HEK293 (cell line): Measurements from ENCODE around the gene KCNK17.

ENCODE experiments used
- CTCF ChIA-PET: fragments of 350-600 bp; formaldehyde crosslinking; extraction: SDS; loops from one replicate; lab custom pipeline; 2021; ENCODE audit warnings: antibody characterized with exemption; lab: Yijun Ruan, JAX
- POLR2A ChIA-PET: fragments of 300-600 bp; formaldehyde crosslinking; extraction: SDS; loops from one replicate; lab custom pipeline; 2020; ENCODE audit warnings: antibody characterized with exemption, inconsistent platforms; lab: Yijun Ruan, JAX
- H3K27ac ChIP-seq: fragments of 200-500 bp; sonication (Bioruptor generic); 2 replicates; pipeline ENCODE4 v1.5.1; 2014; ENCODE audit warnings: low read depth, low read length, control low read depth, inconsistent platforms; ENCODE audit errors: extremely low read depth
- H3K36me3 ChIP-seq, 2 experiments: fragments of 200-500 bp in 1 of 2; sonication (Bioruptor generic) in 1 of 2; 1 replicate in 1 of 2; 2 replicates in 1 of 2; pipeline ENCODE4 v1.5.1; 2014 to 2017; ENCODE audit warnings: inconsistent platforms in 2 of 2, low read length in 2 of 2; ENCODE audit not compliant: control insufficient read depth in 2 of 2, insufficient read depth in 1 of 2
- H3K4me1 ChIP-seq: fragments of 200-500 bp; sonication (Bioruptor generic); 2 replicates; pipeline ENCODE4 v1.5.1; 2014; ENCODE audit warnings: mild to moderate bottlenecking, low read length, inconsistent platforms; ENCODE audit not compliant: control insufficient read depth, insufficient read depth
- H3K4me3 ChIP-seq: 2 replicates; pipeline ENCODE4 v1.5.1; 2011; ENCODE audit warnings: low read depth, mild to moderate bottlenecking, control low read depth, low read length, moderate library complexity
- H3K9me3 ChIP-seq: fragments of 200-500 bp; sonication (Bioruptor generic); 2 replicates; pipeline ENCODE4 v1.5.1; 2014; ENCODE audit warnings: low read depth, low read length, inconsistent platforms; ENCODE audit not compliant: control insufficient read depth, insufficient read depth
- ATF2 ChIP-seq: fragments of 450-650 bp; formaldehyde crosslinking; IDR thresholded peaks from 2 replicates; pipeline ENCODE4 v1.5.1; 2016; ENCODE audit warnings: missing biosample characterization, missing genetic modification characterization, low read depth
- GFI1B ChIP-seq: fragments of 450-650 bp; formaldehyde crosslinking; IDR thresholded peaks from 2 replicates; pipeline ENCODE4 v1.5.1; 2016; ENCODE audit warnings: missing biosample characterization, missing genetic modification characterization
- GLIS1 ChIP-seq: fragments of 450-650 bp; formaldehyde crosslinking; IDR thresholded peaks from 2 replicates; pipeline ENCODE4 v1.5.1; 2016; ENCODE audit warnings: missing biosample characterization, missing genetic modification characterization
- KLF9 ChIP-seq: fragments of 450-650 bp; formaldehyde crosslinking; IDR thresholded peaks from 2 replicates; pipeline ENCODE4 v1.5.1; 2016; ENCODE audit warnings: missing biosample characterization, missing genetic modification characterization, low read depth
- REPIN1 ChIP-seq: fragments of 450-650 bp; formaldehyde crosslinking; IDR thresholded peaks from 2 replicates; pipeline ENCODE4 v1.5.1; 2017; ENCODE audit warnings: missing biosample characterization, missing genetic modification characterization, low read depth
- SCRT2 ChIP-seq: fragments of 450-650 bp; formaldehyde crosslinking; IDR thresholded peaks from 2 replicates; pipeline ENCODE4 v1.5.1; 2016; ENCODE audit warnings: missing biosample characterization, missing genetic modification characterization
- SETDB1 ChIP-seq: IDR thresholded peaks from one replicate; pipeline ENCODE4 v1.6.1; 2017; ENCODE audit warnings: mild to moderate bottlenecking, low read length, moderate library complexity, mixed read lengths; ENCODE audit not compliant: insufficient read length
- ZIC2 ChIP-seq: fragments of 450-650 bp; formaldehyde crosslinking; IDR thresholded peaks from 2 replicates; pipeline ENCODE4 v1.5.1; 2016; ENCODE audit warnings: missing biosample characterization, missing genetic modification characterization
- ZNF280C ChIP-seq: fragments of 450-650 bp; formaldehyde crosslinking; IDR thresholded peaks from 2 replicates; pipeline ENCODE4 v1.5.1; 2016; ENCODE audit warnings: missing biosample characterization, missing genetic modification characterization
- ZNF341 ChIP-seq: fragments of 450-650 bp; formaldehyde crosslinking; IDR thresholded peaks from 2 replicates; pipeline ENCODE4; 2016; ENCODE audit warnings: low read depth, missing biosample characterization, missing genetic modification characterization
- ZNF354C ChIP-seq: fragments of 450-650 bp; formaldehyde crosslinking; IDR thresholded peaks from 2 replicates; pipeline ENCODE4 v1.5.1; 2016; ENCODE audit warnings: missing biosample characterization, missing genetic modification characterization, low read depth, borderline replicate concordance
- ZNF549 ChIP-seq: fragments of 450-650 bp; IDR thresholded peaks from 2 replicates; pipeline ENCODE4 v1.5.1; 2018; ENCODE audit warnings: missing biosample characterization, missing genetic modification characterization, mild to moderate bottlenecking, inconsistent platforms, moderate library complexity
- ZNF626 ChIP-seq: fragments of 450-650 bp; sonication (Bioruptor Pico); formaldehyde crosslinking; IDR thresholded peaks from 2 replicates; pipeline ENCODE4 v1.5.1; 2018; ENCODE audit warnings: missing biosample characterization, missing genetic modification characterization, inconsistent platforms
- TF ChIP-seq, protein P1 (sequence below): fragments of 450-650 bp; formaldehyde crosslinking; IDR thresholded peaks from 2 replicates; pipeline ENCODE4 v1.5.1; 2016; ENCODE audit warnings: missing biosample characterization, missing genetic modification characterization

Gene KCNK17

DNA sequence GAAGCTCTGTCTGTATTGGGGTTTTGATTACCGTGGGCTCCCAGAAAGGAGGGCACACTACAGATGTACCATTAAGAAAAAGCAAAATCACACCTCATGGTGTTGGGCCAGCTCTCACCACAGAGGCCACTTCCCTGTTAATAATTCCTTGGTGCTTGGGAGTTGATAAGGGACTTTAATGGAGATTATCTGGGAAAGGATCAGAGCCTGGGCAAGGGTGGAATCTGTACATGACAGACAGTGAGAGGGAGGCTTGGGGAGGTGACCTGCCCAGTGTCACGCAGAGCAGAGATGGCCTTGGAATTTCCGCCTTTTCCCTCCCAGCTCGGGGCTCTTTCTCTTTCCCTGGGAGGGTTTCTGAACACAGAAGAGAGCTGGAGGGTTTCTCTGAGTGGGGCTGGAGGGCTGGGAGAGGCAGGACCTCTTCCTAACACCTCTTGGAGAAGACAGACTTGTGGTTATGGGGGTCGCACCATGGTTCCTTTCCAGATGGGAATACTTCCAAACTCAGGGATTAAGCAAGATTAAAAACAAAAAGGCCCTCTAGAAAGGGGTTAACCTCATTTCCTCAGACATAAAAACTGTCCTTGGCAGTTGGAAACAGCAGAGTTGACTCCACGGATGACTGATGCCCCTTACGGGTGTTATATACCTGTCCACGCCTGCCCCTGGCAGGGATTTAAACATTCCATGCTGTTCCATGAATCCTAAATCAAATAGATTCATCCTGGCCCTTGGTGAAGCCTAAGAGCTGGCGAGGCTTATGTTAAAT, 25.1 kb upstream of the KCNK17 start:
- no peak for TF ChIP-seq ATF2
- TF ChIP-seq, protein P1, sequence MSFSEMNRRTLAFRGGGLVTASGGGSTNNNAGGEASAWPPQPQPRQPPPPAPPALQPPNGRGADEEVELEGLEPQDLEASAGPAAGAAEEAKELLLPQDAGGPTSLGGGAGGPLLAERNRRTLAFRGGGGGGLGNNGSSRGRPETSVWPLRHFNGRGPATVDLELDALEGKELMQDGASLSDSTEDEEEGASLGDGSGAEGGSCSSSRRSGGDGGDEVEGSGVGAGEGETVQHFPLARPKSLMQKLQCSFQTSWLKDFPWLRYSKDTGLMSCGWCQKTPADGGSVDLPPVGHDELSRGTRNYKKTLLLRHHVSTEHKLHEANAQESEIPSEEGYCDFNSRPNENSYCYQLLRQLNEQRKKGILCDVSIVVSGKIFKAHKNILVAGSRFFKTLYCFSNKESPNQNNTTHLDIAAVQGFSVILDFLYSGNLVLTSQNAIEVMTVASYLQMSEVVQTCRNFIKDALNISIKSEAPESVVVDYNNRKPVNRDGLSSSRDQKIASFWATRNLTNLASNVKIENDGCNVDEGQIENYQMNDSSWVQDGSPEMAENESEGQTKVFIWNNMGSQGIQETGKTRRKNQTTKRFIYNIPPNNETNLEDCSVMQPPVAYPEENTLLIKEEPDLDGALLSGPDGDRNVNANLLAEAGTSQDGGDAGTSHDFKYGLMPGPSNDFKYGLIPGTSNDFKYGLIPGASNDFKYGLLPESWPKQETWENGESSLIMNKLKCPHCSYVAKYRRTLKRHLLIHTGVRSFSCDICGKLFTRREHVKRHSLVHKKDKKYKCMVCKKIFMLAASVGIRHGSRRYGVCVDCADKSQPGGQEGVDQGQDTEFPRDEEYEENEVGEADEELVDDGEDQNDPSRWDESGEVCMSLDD (tag by site-specific recombination): no peak
- TF ChIP-seq, all 188 proteins: peak for 0
- peaks cover 6% of the 10 kb centered on the region for H3K4me1 ChIP-seq
- ChIA-PET POLR2A (no interaction called here), CTCF (interaction anchor here (0.7 to 2.9 kb wide), 2 partner anchors 9 to 781 kb away, joined by 4 to 12 read pairs; no protein-coding TSS in a partner anchor)
- no peak overlapping the region for H3K4me3 ChIP-seq
- H3K9me3 ChIP-seq: no peaks in the 10 kb centered on the region
- H3K27ac ChIP-seq: no peak overlapping the region
- no peaks in the 10 kb centered on the region for H3K36me3 ChIP-seq

DNA sequence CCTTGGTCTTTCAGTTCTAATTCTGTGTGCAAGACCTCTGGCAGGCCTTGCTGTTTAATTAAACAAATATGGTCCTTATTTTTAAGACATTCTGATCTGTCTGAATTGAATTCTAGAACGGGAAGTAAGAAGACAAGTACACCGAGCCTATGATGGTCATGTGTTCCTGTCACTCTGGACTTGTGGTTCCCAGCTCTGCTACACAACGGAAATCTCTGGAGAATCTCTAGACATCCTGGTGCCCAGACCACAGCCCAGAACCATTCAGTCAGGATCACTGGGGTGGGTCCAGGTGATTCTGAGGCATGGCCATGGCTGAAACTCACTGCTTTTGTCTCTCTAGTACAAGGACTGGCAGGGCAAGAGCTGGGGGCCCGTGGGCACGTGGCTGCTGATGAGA, 24.2 kb upstream of the KCNK17 start:
- Histone ChIP-seq H3K27ac (no peak overlapping the region), H3K9me3 (no peaks in the 10 kb centered on the region), H3K4me1 (peaks cover 6% of the 10 kb centered on the region), H3K36me3 (no peaks in the 10 kb centered on the region), H3K4me3 (no peak overlapping the region)
- TF ChIP-seq ZNF354C (tag by site-specific recombination) (no peak), ZNF341 (tag by site-specific recombination) (no peak), REPIN1 (tag by site-specific recombination) (no peak)
- ChIA-PET CTCF (interaction anchor here (0.7 to 2.9 kb wide), 2 partner anchors 10 to 782 kb away, joined by 4 to 12 read pairs; no protein-coding TSS in a partner anchor), POLR2A (no interaction called here)

DNA sequence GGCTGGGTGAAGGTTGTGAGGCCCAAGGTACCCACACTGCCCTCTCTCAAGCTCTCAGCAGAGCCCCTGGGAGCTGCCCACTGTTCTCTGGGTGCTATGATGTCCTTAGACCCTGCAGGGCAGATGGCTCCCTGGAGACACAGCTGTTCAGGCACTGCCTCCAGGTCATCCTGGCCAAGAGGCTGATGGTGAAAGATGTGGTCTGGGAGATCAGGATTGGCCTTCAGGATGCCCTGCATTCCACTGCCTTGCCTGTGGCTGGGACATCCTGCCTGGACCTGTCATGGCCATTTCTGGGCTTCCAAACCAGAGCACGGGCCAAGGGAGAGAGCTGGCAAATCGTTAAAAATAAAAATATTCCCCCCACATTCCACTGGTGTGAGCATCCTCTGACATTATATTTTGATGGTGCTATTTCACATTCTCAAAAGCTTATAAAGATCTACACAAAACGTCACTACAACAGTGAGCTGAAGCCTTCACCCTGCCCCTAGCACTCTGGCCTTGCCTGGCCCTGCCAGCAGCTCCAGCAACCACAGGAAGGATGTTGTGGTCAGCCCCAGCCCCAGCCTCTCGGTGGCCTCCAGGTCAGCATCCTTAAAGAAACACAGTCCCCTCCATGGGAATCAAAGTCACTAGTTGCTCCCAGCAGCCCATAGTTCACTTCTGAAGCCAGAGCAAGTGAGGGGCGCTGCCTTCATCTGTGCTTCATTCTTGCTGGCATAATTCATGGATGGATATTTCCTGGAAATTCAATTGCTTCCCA, 21.7 kb upstream of the KCNK17 start:
- H3K9me3 ChIP-seq: no peaks in the 10 kb centered on the region
- POLR2A ChIA-PET: no interaction called here
- no peak overlapping the region for H3K27ac ChIP-seq
- H3K4me3 ChIP-seq: no peak overlapping the region
- peaks cover 6% of the 10 kb centered on the region for H3K4me1 ChIP-seq
- H3K36me3 ChIP-seq: no peaks in the 10 kb centered on the region
- CTCF ChIA-PET: interaction anchor here (0.5 to 1.3 kb wide), 5 partner anchors 11 to 397 kb away, joined by 4 to 6 read pairs (median 5); no protein-coding TSS in a partner anchor
- TF ChIP-seq SETDB1 (no peak), SCRT2 (tag by site-specific recombination) (no peak), KLF9 (tag by site-specific recombination) (no peak), ZNF549 (no peak)

GRCh38 chr6:39333644-39334438, 19.6 kb upstream of the KCNK17 start:
- ChIA-PET CTCF (interaction anchor here (0.6 kb wide), 2 partner anchors 167 to 1231 kb away, joined by 3 read pairs; no protein-coding TSS in a partner anchor), POLR2A (no interaction called here)
- H3K27ac ChIP-seq: no peak overlapping the region
- TF ChIP-seq GFI1B (tag by site-specific recombination) (no peak), ZNF626 (tag by site-specific recombination) (no peak), ZNF280C (tag by site-specific recombination) (no peak), ZIC2 (tag by site-specific recombination) (peak; percentile 92), GLIS1 (tag by site-specific recombination) (peak; percentile 65)
- no peaks in the 10 kb centered on the region for H3K36me3 ChIP-seq
- H3K9me3 ChIP-seq: no peaks in the 10 kb centered on the region
- H3K4me1 ChIP-seq: no peaks in the 10 kb centered on the region
- H3K4me3 ChIP-seq: no peak overlapping the region
